Liver (tissue), 9 donors: ENCODE measurements around the gene CAMK1D. TPM values are rescaled to one million over a fixed set of nuclear protein-coding genes. Genes with fewer than 3 reads are reported as not detected.

ENCODE experiments used
- DNase-seq: peaks from one replicate; pipeline ENCODE4 v3.0.0-alpha.2; 2017; ENCODE audit warnings: low spot score
- H3K27ac ChIP-seq, 2 donors: one replicate each; pipeline ENCODE4 v1.7.0; 2013; ENCODE audit warnings: inconsistent platforms in 2 of 2, low read length in 2 of 2, control low read depth in 1 of 2, low read depth in 1 of 2, mild to moderate bottlenecking in 1 of 2
- H3K27me3 ChIP-seq, 4 donors: one replicate each; pipeline versions ENCODE4 v1.6.1 to v1.7.0; 2013; ENCODE audit warnings: low read length in 3 of 4, inconsistent platforms in 1 of 4, mild to moderate bottlenecking in 1 of 4, moderate library complexity in 1 of 4; ENCODE audit not compliant: control insufficient read depth in 4 of 4, insufficient read depth in 4 of 4
- H3K36me3 ChIP-seq, 4 donors: one replicate each; pipeline versions ENCODE4 v1.6.1 to v1.7.0; 2013; ENCODE audit warnings: low read length in 3 of 4, mild to moderate bottlenecking in 3 of 4, low read depth in 1 of 4, moderate library complexity in 1 of 4; ENCODE audit not compliant: control insufficient read depth in 4 of 4, insufficient read depth in 3 of 4
- H3K4me1 ChIP-seq, 4 donors: one replicate each; pipeline versions ENCODE4 v1.6.1 to v1.7.0; 2013; ENCODE audit warnings: low read length in 3 of 4, mild to moderate bottlenecking in 3 of 4, moderate library complexity in 1 of 4; ENCODE audit not compliant: control insufficient read depth in 4 of 4, insufficient read depth in 4 of 4
- H3K4me3 ChIP-seq, 3 donors: one replicate each; pipeline versions ENCODE4 v1.6.1 to v1.7.0; 2013; ENCODE audit warnings: low read length in 3 of 3, control low read depth in 1 of 3, low read depth in 1 of 3, mild to moderate bottlenecking in 1 of 3
- H3K9ac ChIP-seq, 2 donors: one replicate each; pipeline ENCODE4 v1.7.0; 2013; ENCODE audit warnings: low read length in 2 of 2, mild to moderate bottlenecking in 2 of 2, moderate library complexity in 2 of 2, control low read depth in 1 of 2, low read depth in 1 of 2
- H3K9me3 ChIP-seq, 4 donors: one replicate each; pipeline versions ENCODE4 v1.6.1 to v1.7.0; 2013; ENCODE audit warnings: low read length in 3 of 4; ENCODE audit not compliant: control insufficient read depth in 4 of 4
- FOXA2 ChIP-seq: IDR thresholded peaks from 2 replicates; pipeline ENCODE4 v1.6.1; 2016; ENCODE audit warnings: antibody characterized with exemption
- GABPA ChIP-seq, 2 donors: IDR thresholded peaks in 1 of 2; conservative IDR thresholded peaks in 1 of 2; 2 replicates each; pipeline ENCODE4 v1.6.1; 2016; ENCODE audit warnings: antibody characterized with exemption in 2 of 2, mild to moderate bottlenecking in 1 of 2, moderate library complexity in 1 of 2
- HNF4A ChIP-seq, 2 donors: conservative IDR thresholded peaks; 2 replicates each; pipeline ENCODE4 v1.6.1; 2016; ENCODE audit warnings: antibody characterized with exemption in 2 of 2, mild to moderate bottlenecking in 2 of 2
- HNF4G ChIP-seq: IDR thresholded peaks from 2 replicates; pipeline ENCODE4 v1.6.1; 2016; ENCODE audit warnings: antibody characterized with exemption
- JUND ChIP-seq, 2 donors: IDR thresholded peaks; 2 replicates each; pipeline ENCODE4 v1.6.1; 2016; ENCODE audit warnings: antibody characterized with exemption in 2 of 2
- NR2F2 ChIP-seq: IDR thresholded peaks from 2 replicates; pipeline ENCODE4 v1.6.1; 2016; ENCODE audit warnings: antibody characterized with exemption
- RAD21 ChIP-seq, 2 donors: IDR thresholded peaks; 2 replicates each; pipeline ENCODE4 v1.6.1; 2016; ENCODE audit warnings: antibody characterized with exemption in 2 of 2, mild to moderate bottlenecking in 2 of 2
- RXRA ChIP-seq, 2 donors: IDR thresholded peaks; 2 replicates each; pipeline ENCODE4 v1.6.1; 2017 to 2018; ENCODE audit warnings: antibody characterized with exemption in 2 of 2, mild to moderate bottlenecking in 1 of 2
- TAF1 ChIP-seq: conservative IDR thresholded peaks from 2 replicates; pipeline ENCODE4 v1.6.1; 2016; ENCODE audit warnings: antibody characterized with exemption, mild to moderate bottlenecking
- YY1 ChIP-seq: IDR thresholded peaks from 2 replicates; pipeline ENCODE4 v1.6.1; 2016; ENCODE audit warnings: antibody characterized with exemption, mild to moderate bottlenecking
- WGBS: extraction: QIAGEN DNeasy Blood & Tissue Kit; methylation state at CpG from one replicate; pipeline ENCODE4 v1.1.7; 2013; 5-methylcytosine and 5-hydroxymethylcytosine counted together
- polyA plus RNA-seq, 2 donors: library from polyadenylated mRNA; stranded (reverse) in 1 of 2; unstranded in 1 of 2; fragments of 200-250 nt in 1 of 2; fragments of >200 nt in 1 of 2; fragmentation: Nextera tagmentation in 1 of 2; extraction: Ambion mirVana in 1 of 2; gene quantifications; one replicate each; pipeline versions ENCODE4 v1.2.1 to v1.2.3, GENCODE V29; 2013 to 2015
- total RNA-seq, 2 donors: library from RNA; depleted of rRNA; stranded (reverse); fragments of >200 nt; gene quantifications; one replicate each; pipeline ENCODE4 v1.2.3, GENCODE V29; 2014
- TF ChIP-seq, protein P1 (sequence below): IDR thresholded peaks from 2 replicates; pipeline ENCODE4 v1.6.1; 2016; ENCODE audit warnings: antibody characterized with exemption
- TF ChIP-seq, protein P2 (sequence below): IDR thresholded peaks from 2 replicates; pipeline ENCODE4 v1.6.1; 2016; ENCODE audit warnings: antibody characterized with exemption
- TF ChIP-seq, protein P3 (sequence below): IDR thresholded peaks from 2 replicates; pipeline ENCODE4 v1.6.1; 2016; ENCODE audit warnings: antibody characterized with exemption, mild to moderate bottlenecking
- TF ChIP-seq, protein P4 (sequence below): fragments of 150-350 bp; IDR thresholded peaks from 2 replicates; pipeline ENCODE4 v1.5.1; 2017; ENCODE audit warnings: improper control_type of control experiment, low read depth, low read length; ENCODE audit not compliant: missing input control
- TF ChIP-seq, protein P5 (sequence below): IDR thresholded peaks from 2 replicates; pipeline ENCODE4 v1.6.1; 2016; ENCODE audit warnings: antibody characterized with exemption
- donor health status: healthy.
- donor health status: healthy.
- donor health status: healthy.
- donor health status: healthy.
- donor health status: healthy.

Gene CAMK1D
- total and polyA plus RNA-seq, 4 donors = 2.7 to 10.1 (median 4.2) TPM

DNA sequence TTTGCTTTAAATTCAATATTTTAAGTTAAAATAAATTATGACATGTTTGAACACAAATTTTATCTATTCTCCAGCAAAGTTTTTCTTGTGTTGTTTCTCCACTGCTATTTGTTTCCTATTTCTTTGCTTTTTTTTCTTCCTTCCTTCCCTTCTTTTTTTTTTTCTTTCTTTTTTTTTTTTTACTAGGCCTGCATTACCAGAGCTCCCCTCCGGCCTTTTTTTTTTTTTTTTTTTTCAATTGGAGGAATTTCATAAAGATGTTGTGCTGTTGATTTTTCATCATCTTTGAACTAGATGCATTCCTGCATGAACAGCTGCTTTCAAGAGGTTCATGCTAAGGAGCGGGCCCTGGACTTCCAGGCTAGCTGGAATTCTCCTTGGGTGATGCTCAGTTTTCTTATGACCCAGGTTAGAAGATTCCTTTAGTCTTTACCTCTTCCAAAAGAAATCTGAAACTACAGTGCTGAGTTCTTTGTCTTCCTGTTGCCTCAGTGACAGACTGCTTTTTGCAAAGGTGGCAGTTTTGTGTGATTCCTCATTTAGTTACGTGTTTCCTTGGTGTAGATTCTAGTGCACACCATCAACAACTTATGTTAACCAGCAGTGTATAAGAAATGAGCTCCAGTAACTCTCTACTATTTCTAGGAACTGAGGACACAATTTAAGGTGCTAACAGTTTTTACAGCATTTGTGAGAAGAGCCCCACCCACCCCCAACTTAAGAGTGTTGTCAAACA, 4.8 kb upstream of the CAMK1D start:
- 94% methylated on average over 3 of the region's 3 CpGs for WGBS
- no peak overlapping the region for H3K27ac ChIP-seq
- H3K36me3 ChIP-seq = no peaks in the 10 kb centered on the region
- H3K27me3 ChIP-seq = no peaks in the 10 kb centered on the region
- H3K9ac ChIP-seq = no peak overlapping the region
- TF ChIP-seq JUND (IDR thresholded peaks at IDR 0.05) = no peak
- no peak for TF ChIP-seq RAD21 (IDR thresholded peaks at IDR 0.05)
- TF ChIP-seq FOXA2 = no peak
- TF ChIP-seq, protein P1, sequence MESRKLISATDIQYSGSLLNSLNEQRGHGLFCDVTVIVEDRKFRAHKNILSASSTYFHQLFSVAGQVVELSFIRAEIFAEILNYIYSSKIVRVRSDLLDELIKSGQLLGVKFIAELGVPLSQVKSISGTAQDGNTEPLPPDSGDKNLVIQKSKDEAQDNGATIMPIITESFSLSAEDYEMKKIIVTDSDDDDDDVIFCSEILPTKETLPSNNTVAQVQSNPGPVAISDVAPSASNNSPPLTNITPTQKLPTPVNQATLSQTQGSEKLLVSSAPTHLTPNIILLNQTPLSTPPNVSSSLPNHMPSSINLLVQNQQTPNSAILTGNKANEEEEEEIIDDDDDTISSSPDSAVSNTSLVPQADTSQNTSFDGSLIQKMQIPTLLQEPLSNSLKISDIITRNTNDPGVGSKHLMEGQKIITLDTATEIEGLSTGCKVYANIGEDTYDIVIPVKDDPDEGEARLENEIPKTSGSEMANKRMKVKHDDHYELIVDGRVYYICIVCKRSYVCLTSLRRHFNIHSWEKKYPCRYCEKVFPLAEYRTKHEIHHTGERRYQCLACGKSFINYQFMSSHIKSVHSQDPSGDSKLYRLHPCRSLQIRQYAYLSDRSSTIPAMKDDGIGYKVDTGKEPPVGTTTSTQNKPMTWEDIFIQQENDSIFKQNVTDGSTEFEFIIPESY = no peak
- TF ChIP-seq RXRA (IDR thresholded peaks at IDR 0.05) = no peak
- TF ChIP-seq, protein P2, sequence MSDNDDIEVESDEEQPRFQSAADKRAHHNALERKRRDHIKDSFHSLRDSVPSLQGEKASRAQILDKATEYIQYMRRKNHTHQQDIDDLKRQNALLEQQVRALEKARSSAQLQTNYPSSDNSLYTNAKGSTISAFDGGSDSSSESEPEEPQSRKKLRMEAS = no peak
- no peak for TF ChIP-seq NR2F2
- TF ChIP-seq GABPA (IDR thresholded peaks at IDR 0.05 in 1 of 2, conservative IDR thresholded peaks at IDR 0.05 in 1 of 2) = no peak
- TF ChIP-seq HNF4A (conservative IDR thresholded peaks at IDR 0.05) = no peak
- TF ChIP-seq YY1 = no peak
- TF ChIP-seq, protein P3, sequence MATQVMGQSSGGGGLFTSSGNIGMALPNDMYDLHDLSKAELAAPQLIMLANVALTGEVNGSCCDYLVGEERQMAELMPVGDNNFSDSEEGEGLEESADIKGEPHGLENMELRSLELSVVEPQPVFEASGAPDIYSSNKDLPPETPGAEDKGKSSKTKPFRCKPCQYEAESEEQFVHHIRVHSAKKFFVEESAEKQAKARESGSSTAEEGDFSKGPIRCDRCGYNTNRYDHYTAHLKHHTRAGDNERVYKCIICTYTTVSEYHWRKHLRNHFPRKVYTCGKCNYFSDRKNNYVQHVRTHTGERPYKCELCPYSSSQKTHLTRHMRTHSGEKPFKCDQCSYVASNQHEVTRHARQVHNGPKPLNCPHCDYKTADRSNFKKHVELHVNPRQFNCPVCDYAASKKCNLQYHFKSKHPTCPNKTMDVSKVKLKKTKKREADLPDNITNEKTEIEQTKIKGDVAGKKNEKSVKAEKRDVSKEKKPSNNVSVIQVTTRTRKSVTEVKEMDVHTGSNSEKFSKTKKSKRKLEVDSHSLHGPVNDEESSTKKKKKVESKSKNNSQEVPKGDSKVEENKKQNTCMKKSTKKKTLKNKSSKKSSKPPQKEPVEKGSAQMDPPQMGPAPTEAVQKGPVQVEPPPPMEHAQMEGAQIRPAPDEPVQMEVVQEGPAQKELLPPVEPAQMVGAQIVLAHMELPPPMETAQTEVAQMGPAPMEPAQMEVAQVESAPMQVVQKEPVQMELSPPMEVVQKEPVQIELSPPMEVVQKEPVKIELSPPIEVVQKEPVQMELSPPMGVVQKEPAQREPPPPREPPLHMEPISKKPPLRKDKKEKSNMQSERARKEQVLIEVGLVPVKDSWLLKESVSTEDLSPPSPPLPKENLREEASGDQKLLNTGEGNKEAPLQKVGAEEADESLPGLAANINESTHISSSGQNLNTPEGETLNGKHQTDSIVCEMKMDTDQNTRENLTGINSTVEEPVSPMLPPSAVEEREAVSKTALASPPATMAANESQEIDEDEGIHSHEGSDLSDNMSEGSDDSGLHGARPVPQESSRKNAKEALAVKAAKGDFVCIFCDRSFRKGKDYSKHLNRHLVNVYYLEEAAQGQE = no peak
- TF ChIP-seq, protein P4, sequence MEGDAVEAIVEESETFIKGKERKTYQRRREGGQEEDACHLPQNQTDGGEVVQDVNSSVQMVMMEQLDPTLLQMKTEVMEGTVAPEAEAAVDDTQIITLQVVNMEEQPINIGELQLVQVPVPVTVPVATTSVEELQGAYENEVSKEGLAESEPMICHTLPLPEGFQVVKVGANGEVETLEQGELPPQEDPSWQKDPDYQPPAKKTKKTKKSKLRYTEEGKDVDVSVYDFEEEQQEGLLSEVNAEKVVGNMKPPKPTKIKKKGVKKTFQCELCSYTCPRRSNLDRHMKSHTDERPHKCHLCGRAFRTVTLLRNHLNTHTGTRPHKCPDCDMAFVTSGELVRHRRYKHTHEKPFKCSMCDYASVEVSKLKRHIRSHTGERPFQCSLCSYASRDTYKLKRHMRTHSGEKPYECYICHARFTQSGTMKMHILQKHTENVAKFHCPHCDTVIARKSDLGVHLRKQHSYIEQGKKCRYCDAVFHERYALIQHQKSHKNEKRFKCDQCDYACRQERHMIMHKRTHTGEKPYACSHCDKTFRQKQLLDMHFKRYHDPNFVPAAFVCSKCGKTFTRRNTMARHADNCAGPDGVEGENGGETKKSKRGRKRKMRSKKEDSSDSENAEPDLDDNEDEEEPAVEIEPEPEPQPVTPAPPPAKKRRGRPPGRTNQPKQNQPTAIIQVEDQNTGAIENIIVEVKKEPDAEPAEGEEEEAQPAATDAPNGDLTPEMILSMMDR = no peak
- TF ChIP-seq TAF1 = no peak
- TF ChIP-seq, protein P5, sequence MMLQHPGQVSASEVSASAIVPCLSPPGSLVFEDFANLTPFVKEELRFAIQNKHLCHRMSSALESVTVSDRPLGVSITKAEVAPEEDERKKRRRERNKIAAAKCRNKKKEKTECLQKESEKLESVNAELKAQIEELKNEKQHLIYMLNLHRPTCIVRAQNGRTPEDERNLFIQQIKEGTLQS = no peak
- no peak for TF ChIP-seq HNF4G
- no peak for DNase-seq
- H3K9me3 ChIP-seq = no peaks in the 10 kb centered on the region
- H3K4me3 ChIP-seq = no peak overlapping the region
- peaks cover 0 to 11% (median 7%) of the 10 kb centered on the region in 4 donors for H3K4me1 ChIP-seq
